SU-DHL-6 (cell line): ENCODE measurements around the gene FFAR3.

ENCODE experiments used
- H2AFZ ChIP-seq: fragments of 200-600 bp; sonication (generic); 2 replicates; pipeline ENCODE4 v1.6.1; 2014; ENCODE audit warnings: low read depth, mild to moderate bottlenecking, moderate library complexity, mixed read lengths, antibody characterized with exemption, low read length; ENCODE audit not compliant: severe bottlenecking
- H3F3A ChIP-seq: fragments of 200-600 bp; shearing (Covaris generic); 2 replicates; pipeline ENCODE4 v1.6.0; 2016; ENCODE audit warnings: antibody characterized with exemption, mild to moderate bottlenecking; ENCODE audit not compliant: insufficient read depth
- H3K27ac ChIP-seq: fragments of 200-600 bp; sonication (generic); 2 replicates; pipeline ENCODE4 v1.5.1; 2016; ENCODE audit warnings: low read depth, mild to moderate bottlenecking, low read length, moderate library complexity, mixed read lengths
- H3K27me3 ChIP-seq: fragments of 200-600 bp; sonication (generic), shearing (Covaris generic); 2 replicates; pipeline ENCODE4 v1.6.0; 2014; ENCODE audit warnings: mild to moderate bottlenecking, low read length
- H3K36me3 ChIP-seq: fragments of 200-600 bp; sonication (generic); 2 replicates; pipeline ENCODE4 v1.6.1; 2014; ENCODE audit warnings: mild to moderate bottlenecking, low read length, mixed read lengths
- H3K4me2 ChIP-seq: fragments of 300-600, 200-600 bp; shearing (Covaris generic), sonication (generic); 2 replicates; pipeline ENCODE4 v1.6.0; 2014; ENCODE audit warnings: low read length, low read depth, mild to moderate bottlenecking; ENCODE audit not compliant: poor library complexity, severe bottlenecking
- H3K4me3 ChIP-seq: fragments of 200-600 bp; sonication (generic); 2 replicates; pipeline ENCODE4 v1.5.1; 2014; ENCODE audit warnings: antibody characterized with exemption, low read length, mild to moderate bottlenecking, mixed read lengths; ENCODE audit not compliant: insufficient read depth, poor library complexity, severe bottlenecking
- H3K79me2 ChIP-seq: fragments of 200-600 bp; sonication (generic); 2 replicates; pipeline ENCODE4 v1.6.1; 2014; ENCODE audit warnings: mild to moderate bottlenecking, low read length, moderate library complexity; ENCODE audit not compliant: insufficient read depth
- H3K9ac ChIP-seq: fragments of 200-600 bp; sonication (generic); 2 replicates; pipeline ENCODE4 v1.7.0; 2014; ENCODE audit warnings: mild to moderate bottlenecking, low read length
- H3K9me2 ChIP-seq: fragments of 200-600 bp; sonication (generic); replicated peaks from 2 replicates; pipeline ENCODE4 v1.6.1; 2014; ENCODE audit warnings: low read length; ENCODE audit not compliant: insufficient read depth
- H3K9me3 ChIP-seq: fragments of 200-600 bp; sonication (generic); 2 replicates; pipeline ENCODE4 v1.6.1; 2014; ENCODE audit warnings: low read length, mixed read lengths; ENCODE audit not compliant: insufficient read depth
- H4K20me1 ChIP-seq: fragments of 200-600 bp; sonication (generic); 2 replicates; pipeline ENCODE4 v1.6.1; 2014; ENCODE audit warnings: low read depth, mild to moderate bottlenecking, antibody characterized with exemption, low read length, moderate library complexity, mixed read lengths
- EZH2phosphoT487 ChIP-seq: fragments of 200-600 bp; sonication (generic), shearing (Covaris generic); conservative IDR thresholded peaks from 2 replicates; pipeline ENCODE4 v1.6.1; 2018; ENCODE audit warnings: mild to moderate bottlenecking, antibody characterized with exemption, low read length, moderate library complexity, mixed read lengths
- TF ChIP-seq, protein P1 (sequence below): fragments of 200-600 bp; sonication (generic); IDR thresholded peaks from one replicate; pipeline ENCODE4 v1.5.1; 2017; ENCODE audit warnings: antibody characterized with exemption, mild to moderate bottlenecking, low read length, moderate library complexity; ENCODE audit not compliant: insufficient read depth, poor library complexity, severe bottlenecking

FFAR3 gene

DNA sequence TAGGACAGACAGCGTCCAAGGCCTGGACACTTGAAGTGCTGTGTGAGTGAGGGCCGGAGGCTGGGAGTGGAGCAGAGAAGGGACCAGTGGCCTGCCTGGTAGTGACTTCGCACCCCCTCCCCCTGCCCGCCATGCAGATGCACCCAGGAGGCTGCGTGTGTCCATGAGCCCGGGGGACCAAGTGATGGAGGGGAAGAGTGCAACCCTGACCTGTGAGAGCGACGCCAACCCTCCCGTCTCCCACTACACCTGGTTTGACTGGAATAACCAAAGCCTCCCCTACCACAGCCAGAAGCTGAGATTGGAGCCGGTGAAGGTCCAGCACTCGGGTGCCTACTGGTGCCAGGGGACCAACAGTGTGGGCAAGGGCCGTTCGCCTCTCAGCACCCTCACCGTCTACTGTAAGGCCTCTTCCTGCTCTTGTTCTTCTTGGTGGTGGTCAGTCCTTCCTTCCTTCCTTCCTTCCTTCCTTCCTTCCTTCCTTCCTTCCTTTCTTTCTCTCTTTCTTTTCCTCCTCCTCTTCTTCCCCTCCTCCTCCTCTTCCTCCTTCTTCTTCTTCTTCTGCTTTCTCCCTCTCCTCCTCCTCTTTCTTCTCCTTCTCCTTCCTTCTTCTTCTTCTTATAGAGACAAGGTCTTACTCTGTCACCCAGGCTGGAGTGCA, 16.6 kb upstream of the FFAR3 start:
- Histone ChIP-seq H3K36me3 (peaks cover 24% of the 10 kb centered on the region), H3K4me2 (no peak overlapping the region), H3K79me2 (0 out of 2 replicates have a peak, but pooled peaks cover under 1% of the 10 kb centered on the region), H2AFZ (no peak overlapping the region), H3K27ac (no peak overlapping the region), H3K9ac (no peak overlapping the region), H3K9me3 (no peaks in the 10 kb centered on the region), H3K27me3 (no peaks in the 10 kb centered on the region), H3K9me2 (no peaks in the 10 kb centered on the region), H4K20me1 (peaks cover under 1% of the 10 kb centered on the region; the same call in 1 of the 2 replicates), H3K4me3 (no peak overlapping the region), H3F3A (peaks cover 26% of the 10 kb centered on the region)
- TF ChIP-seq EZH2phosphoT487, result no peak
- TF ChIP-seq, protein P1, sequence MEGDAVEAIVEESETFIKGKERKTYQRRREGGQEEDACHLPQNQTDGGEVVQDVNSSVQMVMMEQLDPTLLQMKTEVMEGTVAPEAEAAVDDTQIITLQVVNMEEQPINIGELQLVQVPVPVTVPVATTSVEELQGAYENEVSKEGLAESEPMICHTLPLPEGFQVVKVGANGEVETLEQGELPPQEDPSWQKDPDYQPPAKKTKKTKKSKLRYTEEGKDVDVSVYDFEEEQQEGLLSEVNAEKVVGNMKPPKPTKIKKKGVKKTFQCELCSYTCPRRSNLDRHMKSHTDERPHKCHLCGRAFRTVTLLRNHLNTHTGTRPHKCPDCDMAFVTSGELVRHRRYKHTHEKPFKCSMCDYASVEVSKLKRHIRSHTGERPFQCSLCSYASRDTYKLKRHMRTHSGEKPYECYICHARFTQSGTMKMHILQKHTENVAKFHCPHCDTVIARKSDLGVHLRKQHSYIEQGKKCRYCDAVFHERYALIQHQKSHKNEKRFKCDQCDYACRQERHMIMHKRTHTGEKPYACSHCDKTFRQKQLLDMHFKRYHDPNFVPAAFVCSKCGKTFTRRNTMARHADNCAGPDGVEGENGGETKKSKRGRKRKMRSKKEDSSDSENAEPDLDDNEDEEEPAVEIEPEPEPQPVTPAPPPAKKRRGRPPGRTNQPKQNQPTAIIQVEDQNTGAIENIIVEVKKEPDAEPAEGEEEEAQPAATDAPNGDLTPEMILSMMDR, result no peak

DNA sequence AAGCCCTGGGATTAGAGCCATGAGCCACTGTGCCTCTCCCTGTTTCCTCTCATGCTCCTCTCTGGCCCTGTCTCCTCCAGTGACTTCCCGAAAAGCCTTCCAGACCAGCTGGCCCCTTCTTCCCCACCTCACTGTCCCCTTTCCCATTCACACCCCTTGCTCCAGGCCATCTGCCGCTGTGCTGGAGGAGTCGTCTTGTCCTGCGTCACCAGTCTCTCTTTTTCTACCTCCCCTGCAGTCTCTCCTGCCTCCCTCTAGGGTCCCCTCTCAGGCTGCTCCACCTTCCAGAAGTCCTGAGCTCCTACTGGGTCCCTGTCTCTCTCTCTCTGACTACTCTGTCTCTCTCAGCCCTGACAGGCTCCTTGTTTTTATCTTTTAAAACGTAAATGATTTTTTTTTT, 15.8 kb upstream of the FFAR3 start:
- H3K36me3 ChIP-seq, result peaks cover 24% of the 10 kb centered on the region
- H3K4me2 ChIP-seq, result no peak overlapping the region

DNA sequence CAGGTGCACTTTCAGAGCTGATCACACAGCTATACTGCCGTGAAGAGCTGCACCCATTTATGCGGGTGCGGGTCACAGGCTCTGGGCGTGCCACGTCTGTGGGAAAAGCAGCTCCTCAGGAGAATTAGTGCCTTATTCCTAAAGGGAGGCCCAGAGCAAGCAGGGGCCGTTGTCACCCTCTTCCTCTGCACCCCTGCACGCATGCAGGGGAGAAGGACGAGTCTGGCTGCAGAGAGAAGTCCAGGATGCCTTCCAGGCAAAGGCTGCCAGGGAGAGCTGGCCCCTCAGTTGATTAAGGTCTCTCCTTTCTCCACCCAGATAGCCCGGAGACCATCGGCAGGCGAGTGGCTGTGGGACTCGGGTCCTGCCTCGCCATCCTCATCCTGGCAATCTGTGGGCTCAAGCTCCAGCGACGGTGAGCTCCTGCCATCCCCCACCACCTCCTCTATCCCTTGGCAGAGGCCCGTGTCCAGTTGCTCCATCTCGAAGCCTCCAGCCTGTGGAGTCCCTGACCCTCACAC, 13.7 kb upstream of the FFAR3 start:
- Histone ChIP-seq H4K20me1 (no peaks in the 10 kb centered on the region), H3K27me3 (no peaks in the 10 kb centered on the region), H3K27ac (no peak overlapping the region), H3K4me2 (no peak overlapping the region), H2AFZ (no peak overlapping the region), H3K9ac (no peak overlapping the region), H3K79me2 (no peaks in the 10 kb centered on the region), H3K36me3 (peaks cover 20% of the 10 kb centered on the region), H3K9me3 (no peaks in the 10 kb centered on the region), H3K4me3 (no peak overlapping the region), H3K9me2 (no peaks in the 10 kb centered on the region), H3F3A (peaks cover 52% of the 10 kb centered on the region)
- TF ChIP-seq EZH2phosphoT487, result no peak
- TF ChIP-seq, protein P1, result no peak

More for the DNA sequence above, 15.8 kb upstream of the FFAR3 start:
- Histone ChIP-seq H3K9me3 (no peaks in the 10 kb centered on the region), H3K4me3 (no peak overlapping the region), H3K9me2 (no peaks in the 10 kb centered on the region), H2AFZ (no peak overlapping the region), H3K27me3 (no peaks in the 10 kb centered on the region), H3K27ac (no peak overlapping the region), H3K79me2 (no peaks in the 10 kb centered on the region), H4K20me1 (no peaks in the 10 kb centered on the region), H3F3A (peaks cover 31% of the 10 kb centered on the region), H3K9ac (no peak overlapping the region)
- TF ChIP-seq EZH2phosphoT487, result no peak
- TF ChIP-seq, protein P1, result no peak
